HG02973 (cell line): ENCODE measurements around the gene PRDM11.

Experiments used
- ATAC-seq: cut with Tn5 transposase; IDR thresholded peaks from one replicate; pipeline ENCODE4 v1.9.1; 2021; ENCODE audit warnings: moderate library complexity; ENCODE audit not compliant: unreplicated experiment

Gene PRDM11

DNA sequence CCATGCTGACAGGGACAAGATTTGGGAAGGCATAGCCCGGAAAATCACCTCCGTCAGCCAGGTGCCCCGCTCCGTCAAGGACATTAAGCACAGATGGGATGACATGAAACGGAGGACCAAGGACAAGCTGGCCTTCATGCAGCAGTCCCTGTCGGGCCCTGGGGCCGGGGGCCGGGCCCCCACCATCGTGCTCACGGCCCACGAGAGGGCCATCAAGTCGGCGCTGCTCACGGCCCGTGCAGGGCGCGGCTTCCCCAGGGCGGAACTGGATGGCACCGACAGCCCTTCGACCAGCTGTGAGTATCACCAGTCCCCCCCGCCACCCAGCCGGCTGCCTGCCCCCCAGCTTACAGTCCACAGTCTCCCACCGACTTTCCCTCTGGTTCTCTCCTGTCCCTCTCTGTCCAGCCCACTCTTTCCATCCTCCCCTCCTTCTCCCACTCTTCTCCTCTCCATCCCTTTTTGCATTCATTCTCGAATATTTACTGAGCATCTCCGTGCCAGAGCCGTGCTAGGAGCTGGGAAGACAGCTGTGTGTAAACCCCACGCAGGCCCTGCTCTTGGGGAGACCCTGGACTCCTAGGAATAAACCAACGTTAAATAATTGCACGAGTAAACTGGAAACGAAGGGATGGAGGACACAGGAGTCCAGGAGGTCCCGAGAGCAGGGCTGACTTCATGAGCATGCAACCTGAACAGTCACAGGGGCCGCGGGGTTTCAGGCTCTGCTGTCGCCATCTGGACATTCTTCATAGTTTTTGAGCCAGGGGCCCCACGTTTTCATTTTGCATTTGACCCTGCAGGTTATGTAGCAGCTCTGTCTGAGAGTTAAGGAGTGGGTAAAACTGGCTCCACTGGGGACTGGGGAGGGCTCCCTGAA, 62.8 kb downstream of the PRDM11 start:
- ATAC-seq, result no peak

DNA sequence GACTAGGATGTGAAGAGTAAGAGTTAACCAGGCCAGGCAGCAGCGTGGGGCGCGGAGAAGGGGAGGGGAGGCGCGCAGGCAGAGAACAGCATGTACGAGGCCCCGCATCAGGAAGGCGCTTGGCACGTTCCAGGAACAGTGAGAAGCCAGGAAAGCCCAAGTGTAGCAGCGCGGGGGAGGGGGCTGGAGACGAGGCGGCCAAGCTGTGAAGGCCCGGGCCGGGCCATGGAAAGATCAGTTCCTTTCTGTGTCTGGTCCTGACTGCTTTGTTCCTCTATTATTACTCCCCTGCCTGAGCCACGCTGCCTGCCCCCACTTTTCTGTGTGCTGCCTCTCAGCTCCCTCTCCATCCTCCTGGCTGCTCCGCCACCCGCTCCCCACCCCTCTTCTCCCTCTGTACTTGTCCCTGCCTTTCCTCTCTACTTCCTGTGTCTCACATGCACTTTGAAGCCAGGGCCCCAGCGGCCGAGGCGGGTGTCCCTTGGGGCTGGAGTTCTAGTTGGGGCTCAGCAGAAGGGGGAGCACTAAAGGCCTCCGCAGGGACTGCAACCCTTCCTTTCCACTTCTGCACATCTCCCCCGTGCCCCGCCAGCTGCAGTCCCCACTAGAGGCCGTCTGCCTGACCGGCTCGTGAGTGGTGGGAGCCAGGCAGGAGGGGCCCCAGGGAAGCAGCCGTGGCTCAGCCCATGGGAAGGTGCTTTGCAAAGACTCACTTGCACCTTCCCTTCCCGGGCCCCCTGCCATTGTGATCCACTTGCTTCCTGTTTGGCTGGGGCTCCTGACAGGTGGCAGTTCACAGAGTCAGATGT, 63.7 kb downstream of the PRDM11 start:
- no peak for ATAC-seq

DNA sequence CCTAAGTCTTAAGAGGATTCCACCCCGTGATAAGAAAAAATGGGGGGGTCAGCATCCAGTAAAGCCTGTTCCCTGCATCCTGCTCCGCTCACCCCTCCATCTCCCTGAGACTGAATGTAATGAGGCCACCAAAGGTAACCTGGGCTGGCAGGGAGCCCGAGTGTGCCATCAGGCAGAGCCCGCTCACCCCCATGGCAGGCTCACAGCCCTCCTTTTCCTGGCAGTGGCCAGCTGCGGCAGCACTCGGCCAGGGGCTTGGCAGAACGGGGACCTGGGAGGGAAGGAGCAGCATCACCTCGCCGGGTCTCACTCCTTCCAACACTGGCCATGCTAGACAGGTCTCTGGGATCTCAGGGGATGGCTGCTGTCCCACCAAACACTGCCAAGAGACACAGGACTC, 64.4 kb downstream of the PRDM11 start:
- ATAC-seq, result no peak

DNA sequence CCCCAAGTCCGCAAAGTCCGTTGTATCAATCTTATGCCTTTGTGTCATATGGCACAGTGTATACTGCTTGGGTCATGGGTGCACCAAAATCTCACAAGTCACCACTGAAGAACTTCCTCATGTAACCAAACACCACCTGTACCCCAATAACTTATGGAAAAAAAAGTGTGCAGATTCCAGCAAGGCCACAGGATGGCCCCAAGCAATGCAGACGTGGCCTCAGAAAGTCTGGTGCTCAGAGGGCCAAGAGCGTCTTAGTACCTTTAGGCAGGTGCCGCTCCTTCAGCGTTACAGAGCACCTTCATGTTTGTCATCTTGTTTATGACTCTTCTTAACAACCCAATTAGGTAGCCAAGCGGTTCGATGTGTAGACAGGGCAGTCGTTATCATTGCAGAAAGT, 65.3 kb downstream of the PRDM11 start:
- ATAC-seq, result no peak

DNA sequence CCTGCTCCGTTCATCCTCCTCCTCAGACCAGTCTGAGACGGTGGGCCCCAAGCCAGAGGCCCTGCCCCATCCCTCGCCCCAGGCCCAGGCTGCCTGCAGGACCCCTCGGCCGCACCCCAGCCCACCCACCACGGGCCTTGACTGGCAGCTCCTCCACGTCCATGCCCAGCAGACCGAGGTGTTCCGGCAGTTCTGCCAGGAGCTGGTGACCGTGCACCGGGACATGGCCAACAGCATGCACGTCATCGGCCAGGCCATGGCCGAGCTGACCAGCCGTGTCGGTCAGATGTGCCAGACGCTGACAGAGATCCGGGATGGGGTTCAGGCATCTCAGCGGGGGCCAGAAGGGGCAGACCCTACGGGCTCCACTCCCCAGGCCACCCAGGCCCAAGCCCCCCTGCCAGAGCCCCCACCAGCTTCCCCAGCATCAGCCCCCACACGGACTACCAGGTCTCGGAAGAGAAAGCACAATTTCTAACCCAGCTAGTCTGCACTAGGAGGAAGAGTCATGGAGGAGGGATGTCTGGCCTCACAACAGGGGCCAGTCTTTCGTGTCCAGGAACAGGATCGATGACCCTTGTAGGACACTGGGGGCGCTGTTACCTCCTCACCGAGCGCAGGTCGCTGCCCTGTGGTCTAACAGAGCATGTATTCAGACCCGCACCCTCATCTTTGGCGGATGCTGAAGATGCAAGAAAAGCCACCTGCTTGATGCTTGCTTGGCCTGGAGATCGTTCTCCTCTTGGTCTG, 66.3 kb downstream of the PRDM11 start:
- no peak for ATAC-seq

DNA sequence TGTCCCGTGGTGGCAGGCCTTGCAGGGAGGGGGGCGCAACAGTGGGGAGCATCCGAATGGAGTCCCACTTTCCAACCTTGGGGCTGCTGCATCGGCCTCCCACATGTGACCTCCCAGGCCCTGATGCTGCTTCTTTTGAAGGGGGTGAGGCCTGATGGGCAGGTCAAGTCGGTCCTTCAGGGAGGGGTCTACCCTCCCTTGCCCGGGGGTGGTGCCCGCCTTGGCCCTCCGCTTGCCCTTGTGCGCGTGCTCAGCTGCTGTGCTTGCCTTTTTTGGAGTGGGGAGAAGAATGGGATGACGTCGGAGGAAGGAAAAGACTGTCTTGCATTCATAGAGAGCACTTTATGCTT, 66.9 kb downstream of the PRDM11 start:
- ATAC-seq, result no peak

DNA sequence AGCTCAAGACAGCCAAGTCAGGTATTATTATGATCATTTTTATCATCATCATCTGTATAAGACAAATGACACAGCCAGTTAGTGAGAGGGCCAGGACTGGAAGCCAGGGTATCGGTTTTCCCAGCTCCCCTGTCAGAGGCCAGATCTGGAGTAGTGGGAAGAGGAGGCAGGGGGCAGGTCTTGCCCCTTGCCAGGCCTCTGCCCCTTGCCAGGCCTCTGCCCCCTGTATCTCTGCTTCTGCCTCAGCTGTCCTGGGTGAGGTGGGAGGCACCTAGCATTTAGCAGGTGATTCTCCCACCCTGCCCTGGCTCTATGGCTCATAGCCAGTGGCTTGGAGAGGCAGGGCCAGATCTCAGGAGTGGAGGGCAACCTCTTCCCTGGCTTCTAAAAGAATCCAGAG, 67.3 kb downstream of the PRDM11 start:
- no peak for ATAC-seq

DNA sequence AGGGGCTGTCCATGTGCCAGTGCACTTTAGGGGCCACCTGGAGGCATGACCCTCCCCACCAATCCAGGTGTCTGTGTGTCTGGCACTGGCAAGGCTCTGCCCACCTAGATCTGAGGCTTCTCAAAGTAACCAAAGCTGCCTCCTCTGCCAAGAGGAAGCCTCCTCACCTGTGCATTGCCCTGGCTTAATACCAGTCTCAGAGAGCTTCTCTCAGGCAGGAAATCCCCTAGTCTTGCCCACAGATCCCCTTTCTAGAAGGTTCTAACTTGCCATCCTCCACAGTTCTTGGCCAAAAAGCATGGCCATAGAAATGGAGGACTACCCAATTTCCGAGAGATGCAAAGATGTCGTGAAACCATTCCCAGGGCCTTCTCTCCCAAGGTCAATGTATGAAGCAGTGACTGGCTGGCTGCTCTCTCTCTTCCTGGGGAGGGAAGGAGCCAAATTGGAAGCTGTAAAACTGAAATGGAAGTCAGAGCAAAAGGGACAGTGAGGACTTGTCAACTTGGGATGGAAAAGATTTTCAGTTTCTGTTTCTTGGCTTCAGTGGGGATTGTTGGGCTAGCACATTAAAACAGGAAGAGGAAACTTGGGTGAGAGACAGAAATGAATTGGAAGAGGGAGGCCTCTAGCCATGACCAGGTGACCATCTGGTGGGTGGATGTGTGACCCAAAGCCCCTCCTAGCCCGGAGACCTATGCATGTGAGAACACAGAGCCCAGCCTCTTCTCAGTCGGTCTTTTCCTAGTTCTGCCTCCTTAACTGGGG, 68.8 kb downstream of the PRDM11 start:
- no peak for ATAC-seq

DNA sequence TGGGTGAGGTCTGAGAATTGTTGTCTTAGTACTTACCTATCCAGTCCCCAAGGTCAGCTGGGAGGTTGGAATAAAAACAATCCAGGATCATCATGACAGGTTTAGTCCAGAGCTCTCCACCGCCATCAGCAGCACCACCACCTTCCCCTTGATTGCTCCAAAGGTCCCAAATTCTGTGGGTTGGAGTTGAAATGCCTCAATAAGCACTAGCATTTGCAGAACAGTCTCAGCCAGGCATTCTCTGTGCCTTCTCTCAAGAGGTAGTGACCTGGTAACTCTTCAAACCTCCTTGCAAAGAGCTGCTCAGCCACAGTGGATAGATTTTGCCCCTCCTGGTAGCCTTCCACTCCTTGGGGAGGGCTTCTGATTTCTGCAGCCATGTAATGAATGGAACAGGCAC, 69.6 kb downstream of the PRDM11 start:
- no peak for ATAC-seq

DNA sequence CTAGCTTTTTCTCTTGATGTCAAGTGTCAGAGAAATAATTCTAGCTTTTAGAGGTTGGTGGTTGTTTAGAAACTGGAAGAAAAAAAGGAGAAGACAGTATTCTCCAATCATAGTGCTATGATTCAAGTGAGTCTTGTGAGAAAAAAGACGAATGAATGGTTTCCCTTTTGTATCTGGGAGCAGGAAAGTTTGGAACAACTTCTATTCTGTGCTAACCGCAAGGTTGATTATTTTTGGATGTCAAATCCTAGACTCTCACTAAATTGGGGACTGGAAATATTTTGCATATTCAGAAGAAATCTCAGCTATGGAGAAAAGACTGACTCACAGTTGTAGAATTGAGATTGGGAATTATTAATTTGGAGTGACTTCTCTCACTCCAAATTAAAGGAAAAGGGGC, 70.5 kb downstream of the PRDM11 start:
- no peak for ATAC-seq

DNA sequence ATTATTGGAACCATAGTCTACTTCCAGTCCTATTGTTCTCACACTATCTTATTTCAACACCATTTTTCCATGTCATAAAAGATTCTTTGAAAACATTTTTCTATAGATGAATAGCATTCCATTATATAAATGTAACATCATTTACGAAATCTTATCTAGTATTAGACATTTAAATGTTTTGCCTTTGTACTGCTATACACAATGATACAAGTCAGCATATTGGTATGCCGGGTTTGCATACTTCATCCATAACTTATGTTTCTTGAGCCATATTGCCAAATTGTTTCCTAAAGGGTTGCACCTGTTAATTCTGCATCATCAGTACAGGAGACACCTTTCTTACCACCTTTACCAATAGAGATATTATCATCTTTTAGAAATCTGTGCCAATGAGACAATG, 71.6 kb downstream of the PRDM11 start:
- ATAC-seq, result no peak

DNA sequence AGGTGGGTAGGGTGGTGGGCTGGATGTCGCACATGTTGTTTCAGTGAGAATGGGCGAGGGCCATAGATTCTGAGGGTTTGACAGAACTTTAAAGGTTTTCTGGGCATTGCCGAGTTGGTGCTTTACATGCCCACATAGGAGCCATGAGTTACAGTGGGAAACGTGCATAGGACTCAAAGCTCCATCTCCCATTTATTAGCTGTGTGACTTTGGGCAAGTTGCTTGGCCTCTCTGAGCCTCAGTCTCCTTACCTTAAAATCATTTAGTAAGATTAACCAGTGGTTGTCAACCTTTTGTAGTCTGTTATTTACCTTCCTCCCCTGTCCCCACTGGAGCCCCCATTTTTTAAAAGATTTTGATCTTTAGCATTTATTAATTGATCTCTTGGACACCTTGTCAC, 72.3 kb downstream of the PRDM11 start:
- no peak for ATAC-seq

DNA sequence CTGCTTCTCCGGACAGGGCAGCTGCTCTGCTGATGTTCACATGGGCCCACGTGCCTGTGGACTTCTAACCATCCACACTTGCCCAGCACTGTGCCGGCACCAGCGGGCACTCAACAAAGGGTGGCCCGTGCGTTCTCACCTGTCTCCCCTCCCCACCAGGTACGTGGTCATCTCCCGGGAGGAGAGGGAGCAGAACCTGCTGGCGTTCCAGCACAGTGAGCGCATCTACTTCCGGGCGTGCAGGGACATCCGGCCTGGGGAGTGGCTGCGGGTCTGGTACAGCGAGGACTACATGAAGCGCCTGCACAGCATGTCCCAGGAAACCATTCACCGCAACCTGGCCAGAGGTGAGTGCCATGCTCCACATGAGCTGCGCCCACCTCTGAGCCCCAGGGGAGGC, 73.0 kb downstream of the PRDM11 start:
- no peak for ATAC-seq

DNA sequence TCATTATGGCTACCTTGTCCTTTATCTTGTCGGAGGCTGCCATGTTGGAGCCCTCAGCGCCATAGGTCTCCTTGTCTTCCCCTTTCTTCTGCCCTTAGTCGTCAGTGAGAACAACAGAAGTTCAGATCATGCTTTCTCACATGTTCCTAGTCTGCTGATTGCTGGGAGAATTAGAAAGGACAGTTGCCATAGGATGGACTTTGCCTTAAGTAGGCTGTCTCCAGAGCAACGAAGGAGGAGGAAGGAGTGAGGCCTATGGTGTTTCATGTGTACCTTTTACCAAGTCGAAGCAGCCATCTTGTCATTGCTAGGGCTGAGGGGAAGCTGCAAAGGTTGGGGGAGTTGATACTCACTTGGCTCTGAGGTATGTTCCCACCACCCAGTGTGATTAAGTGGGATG, 77.1 kb downstream of the PRDM11 start:
- no peak for ATAC-seq

DNA sequence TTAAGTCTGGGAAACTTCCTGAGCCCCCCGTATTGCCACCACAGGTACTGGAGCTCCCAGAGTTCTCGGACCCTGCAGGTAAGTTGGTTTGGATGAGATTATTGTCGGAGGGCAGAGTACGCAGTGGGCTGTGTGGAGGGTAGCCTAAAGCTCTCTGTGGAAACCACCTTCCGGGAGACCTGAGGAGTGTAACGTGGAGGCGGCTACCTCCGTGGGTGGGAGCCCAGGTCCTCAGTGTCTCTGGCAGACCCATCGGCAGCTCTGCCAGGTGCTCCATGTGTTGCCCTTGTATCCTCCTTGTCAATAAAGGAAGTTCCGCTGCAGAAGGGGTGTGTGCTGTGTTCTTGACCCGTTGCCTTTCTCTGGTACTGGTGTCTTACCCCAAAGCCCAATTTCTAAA, 78.3 kb downstream of the PRDM11 start:
- no peak for ATAC-seq

DNA sequence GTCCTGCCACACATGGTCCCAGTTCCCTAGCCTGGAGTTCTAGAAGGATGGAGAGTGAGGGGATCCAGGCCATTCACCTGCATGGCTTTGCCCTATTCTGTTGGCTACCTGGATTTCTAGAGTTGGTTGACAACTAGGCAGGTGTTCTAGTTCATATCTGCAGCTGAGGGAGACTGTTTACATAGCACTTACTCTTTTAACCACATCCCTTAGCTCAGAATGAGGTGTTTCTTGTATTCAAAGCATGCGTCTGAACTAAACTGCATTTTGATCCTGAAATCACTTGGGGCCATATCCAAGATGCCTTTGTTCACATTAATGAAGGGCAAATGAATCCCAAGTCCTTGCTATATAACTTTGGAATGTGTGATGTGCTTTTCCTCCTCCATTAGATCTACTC, 78.8 kb downstream of the PRDM11 start:
- no peak for ATAC-seq

DNA sequence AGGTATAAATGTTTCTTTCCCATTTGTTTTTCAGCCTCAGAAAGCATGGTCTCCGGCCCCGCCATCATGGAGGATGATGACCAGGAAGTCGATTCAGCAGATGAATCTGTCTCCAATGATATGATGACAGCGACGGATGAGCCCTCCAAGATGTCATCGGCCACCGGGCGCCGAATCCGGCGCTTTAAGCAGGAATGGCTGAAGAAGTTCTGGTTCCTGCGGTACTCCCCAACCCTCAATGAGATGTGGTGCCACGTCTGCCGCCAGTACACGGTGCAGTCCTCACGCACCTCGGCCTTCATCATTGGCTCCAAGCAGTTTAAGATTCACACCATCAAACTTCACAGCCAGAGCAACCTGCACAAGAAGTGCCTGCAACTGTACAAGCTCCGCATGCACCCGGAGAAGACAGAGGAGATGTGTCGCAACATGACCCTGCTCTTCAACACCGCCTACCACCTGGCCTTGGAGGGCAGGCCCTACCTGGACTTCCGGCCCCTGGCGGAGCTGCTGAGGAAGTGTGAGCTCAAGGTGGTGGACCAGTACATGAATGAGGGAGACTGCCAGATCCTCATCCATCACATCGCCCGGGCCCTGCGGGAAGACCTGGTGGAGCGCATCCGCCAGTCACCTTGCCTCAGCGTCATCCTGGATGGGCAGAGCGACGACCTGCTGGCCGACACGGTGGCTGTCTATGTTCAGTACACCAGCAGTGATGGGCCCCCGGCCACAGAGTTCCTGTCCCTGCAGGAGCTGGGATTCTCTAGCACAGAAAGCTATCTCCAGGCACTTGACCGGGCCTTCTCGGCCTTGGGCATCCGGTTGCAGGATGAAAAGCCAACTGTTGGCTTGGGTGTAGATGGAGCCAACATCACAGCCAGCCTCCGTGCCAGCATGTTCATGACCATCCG, 79.8 kb downstream of the PRDM11 start:
- ATAC-seq, result no peak

DNA sequence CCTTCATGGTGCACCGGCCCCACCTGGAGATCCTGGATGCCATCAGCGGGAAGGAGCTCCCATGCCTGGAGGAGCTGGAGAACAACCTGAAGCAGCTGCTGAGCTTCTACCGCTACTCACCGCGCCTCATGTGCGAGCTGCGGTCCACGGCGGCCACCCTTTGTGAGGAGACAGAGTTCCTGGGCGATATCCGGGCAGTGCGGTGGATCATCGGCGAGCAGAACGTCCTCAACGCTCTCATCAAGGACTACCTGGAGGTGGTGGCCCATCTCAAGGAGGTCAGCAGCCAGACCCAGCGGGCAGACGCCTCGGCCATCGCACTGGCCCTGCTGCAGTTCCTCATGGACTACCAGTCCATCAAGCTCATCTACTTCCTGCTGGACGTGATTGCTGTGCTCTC, 80.5 kb downstream of the PRDM11 start:
- ATAC-seq, result no peak

DNA sequence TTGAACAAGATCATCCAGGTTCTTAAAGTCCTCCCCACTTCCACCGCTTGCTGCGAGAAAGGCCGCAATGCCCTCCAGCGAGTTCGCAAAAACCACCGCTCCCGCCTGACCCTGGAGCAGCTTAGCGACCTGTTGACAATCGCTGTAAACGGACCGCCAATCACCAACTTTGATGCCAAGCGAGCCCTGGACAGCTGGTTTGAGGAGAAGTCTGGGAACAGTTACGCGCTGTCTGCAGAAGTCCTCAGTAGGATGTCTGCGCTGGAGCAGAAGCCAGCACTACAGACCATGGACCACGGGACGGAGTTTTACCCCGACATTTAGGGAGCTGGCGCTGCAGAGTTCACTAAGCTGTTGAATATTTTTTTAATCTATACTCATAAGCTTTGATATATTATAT, 81.4 kb downstream of the PRDM11 start:
- ATAC-seq, result no peak
